Measurements from ENCODE around the gene LTBR. TPM values are rescaled to one million over a fixed set of nuclear protein-coding genes. Genes with fewer than 3 reads are reported as not detected.

The LTBR gene
- total and polyA plus RNA-seq, 4 donors: 15.8 to 138 (median 89.0) TPM

- no peak for TF ChIP-seq GABPA (IDR thresholded peaks at IDR 0.05 in 1 of 2, conservative IDR thresholded peaks at IDR 0.05 in 1 of 2)
- no peak for TF ChIP-seq TAF1 (conservative IDR thresholded peaks at IDR 0.05)
- no peak for TF ChIP-seq RXRA (IDR thresholded peaks at IDR 0.05)
- no peak for TF ChIP-seq ATF3 (IDR thresholded peaks at IDR 0.05)
- no peak for TF ChIP-seq YY1 (IDR thresholded peaks at IDR 0.05)
- TF ChIP-seq SP1 (IDR thresholded peaks at IDR 0.05): no peak
- TF ChIP-seq FOXA1 (IDR thresholded peaks at IDR 0.05): no peak
- no peak for TF ChIP-seq EGR1 (IDR thresholded peaks at IDR 0.05; ENCODE audit: low read depth in 2 of 2)
- no peak for TF ChIP-seq RAD21 (IDR thresholded peaks at IDR 0.05)
- TF ChIP-seq HNF4A (conservative IDR thresholded peaks at IDR 0.05): no peak
- TF ChIP-seq FOXA2 (IDR thresholded peaks at IDR 0.05): no peak
- no peak for TF ChIP-seq NR2F2 (IDR thresholded peaks at IDR 0.05)
- TF ChIP-seq HNF4G (IDR thresholded peaks at IDR 0.05): no peak
- no peak for DNase-seq (ENCODE audit: low spot score)
- no peaks in the 10 kb centered on the region for H3K4me1 ChIP-seq (ENCODE audit: control insufficient read depth in 4 of 4, insufficient read depth in 4 of 4, low read length in 3 of 4)
- no peak overlapping the region for H3K4me3 ChIP-seq (ENCODE audit: low read depth in 1 of 3, low read length in 3 of 3)
- H3K27me3 ChIP-seq (ENCODE audit: control insufficient read depth in 4 of 4, insufficient read depth in 4 of 4, low read length in 3 of 4): no peaks in the 10 kb centered on the region
- 96% methylated on average over 10 of the region's 10 CpGs for WGBS
- no peak overlapping the region for H3K27ac ChIP-seq (ENCODE audit: low read depth in 1 of 2, low read length in 2 of 2)
- no peaks in the 10 kb centered on the region for H3K9me3 ChIP-seq (ENCODE audit: control insufficient read depth in 4 of 4, low read length in 3 of 4)
- no peak overlapping the region for H3K9ac ChIP-seq (ENCODE audit: low read depth in 1 of 2, low read length in 2 of 2)
- no peaks in the 10 kb centered on the region for H3K36me3 ChIP-seq (ENCODE audit: control insufficient read depth in 4 of 4, insufficient read depth in 3 of 4, low read depth in 1 of 4, low read length in 3 of 4)
Observed at GRCh38 chr12:6407236-6407954, 23.4 kb downstream of the LTBR start.

GRCh38 chr12:6416596-6416995, 32.6 kb downstream of the LTBR start:
- Histone ChIP-seq H3K27ac (ENCODE audit: low read depth in 1 of 2, low read length in 2 of 2) (no peak overlapping the region), H3K27me3 (ENCODE audit: control insufficient read depth in 4 of 4, insufficient read depth in 4 of 4, low read length in 3 of 4) (no peaks in the 10 kb centered on the region), H3K4me1 (ENCODE audit: control insufficient read depth in 4 of 4, insufficient read depth in 4 of 4, low read length in 3 of 4) (no peaks in the 10 kb centered on the region), H3K4me3 (ENCODE audit: low read depth in 1 of 3, low read length in 3 of 3) (no peak overlapping the region), H3K9me3 (ENCODE audit: control insufficient read depth in 4 of 4, low read length in 3 of 4) (no peaks in the 10 kb centered on the region), H3K36me3 (ENCODE audit: control insufficient read depth in 4 of 4, insufficient read depth in 3 of 4, low read depth in 1 of 4, low read length in 3 of 4) (peaks cover 0 to 7% (median under 1%) of the 10 kb centered on the region in 4 donors), H3K9ac (ENCODE audit: low read depth in 1 of 2, low read length in 2 of 2) (no peak overlapping the region)
- 85% methylated on average over 3 of the region's 3 CpGs for WGBS
- TF ChIP-seq HNF4A (conservative IDR thresholded peaks at IDR 0.05): no peak
- no peak for TF ChIP-seq RAD21 (IDR thresholded peaks at IDR 0.05)
- no peak for TF ChIP-seq FOXA1 (IDR thresholded peaks at IDR 0.05)
- TF ChIP-seq MAX (IDR thresholded peaks at IDR 0.05): no peak
- no peak for TF ChIP-seq ZBTB33 (IDR thresholded peaks at IDR 0.05)
- no peak for TF ChIP-seq REST (IDR thresholded peaks at IDR 0.05)
- no peak for TF ChIP-seq HNF4G (IDR thresholded peaks at IDR 0.05)
- TF ChIP-seq ATF3 (IDR thresholded peaks at IDR 0.05): no peak
- no peak for TF ChIP-seq NR2F2 (IDR thresholded peaks at IDR 0.05)
- TF ChIP-seq EGR1 (IDR thresholded peaks at IDR 0.05; ENCODE audit: low read depth in 2 of 2): no peak
- TF ChIP-seq CTCF (IDR thresholded peaks at IDR 0.05; ENCODE audit: low read depth, low read length, missing input control): no peak
- no peak for TF ChIP-seq JUND (IDR thresholded peaks at IDR 0.05)
- no peak for TF ChIP-seq GABPA (IDR thresholded peaks at IDR 0.05 in 1 of 2, conservative IDR thresholded peaks at IDR 0.05 in 1 of 2)
- TF ChIP-seq SP1 (IDR thresholded peaks at IDR 0.05): no peak
- no peak for TF ChIP-seq RXRA (IDR thresholded peaks at IDR 0.05)
- TF ChIP-seq YY1 (IDR thresholded peaks at IDR 0.05): no peak
- TF ChIP-seq TAF1 (conservative IDR thresholded peaks at IDR 0.05): no peak
- no peak for TF ChIP-seq FOXA2 (IDR thresholded peaks at IDR 0.05)
- DNase-seq (ENCODE audit: low spot score): no peak
